MCF 10A (cell line): ENCODE measurements around the gene AUTS2. TPM values are rescaled to one million over a fixed set of nuclear protein-coding genes. Genes with fewer than 3 reads are reported as not detected.

Source experiments
- BruUV-seq: library from RNA; stranded (reverse); fragments of 400-500 nt; replicated peaks from 2 replicates; lab custom pipeline; 2021; lab: Mats Ljungman, UMichigan
- CTCF ChIA-PET: fragments of 300-600 bp; sonication (Branson Sonifier 250); formaldehyde crosslinking; extraction: SDS; loops from one replicate; lab custom pipeline; 2021; ENCODE audit warnings: antibody characterized with exemption, inconsistent platforms; lab: Yijun Ruan, JAX
- POLR2A ChIA-PET: fragments of 300-600, 350-650 bp; sonication (Branson Sonifier 250); formaldehyde crosslinking; extraction: SDS; loops from one replicate; lab custom pipeline; 2020; ENCODE audit warnings: antibody characterized with exemption, inconsistent platforms; lab: Yijun Ruan, JAX
- DNase-seq: peaks from one replicate; pipeline ENCODE4 v3.0.0-alpha.2; 2018; ENCODE audit not compliant: unreplicated experiment
- H3K27ac Mint-ChIP-seq: one replicate; pipeline ENCODE4 v1.8.0; 2022; ENCODE audit warnings: mild to moderate bottlenecking, low read depth, mixed read lengths; ENCODE audit not compliant: unreplicated experiment
- H3K27me3 Mint-ChIP-seq: one replicate; pipeline ENCODE4 v1.8.0; 2022; ENCODE audit warnings: mixed read lengths; ENCODE audit not compliant: insufficient read depth, unreplicated experiment
- H3K36me3 Mint-ChIP-seq: one replicate; pipeline ENCODE4 v1.8.0; 2022; ENCODE audit warnings: mild to moderate bottlenecking, moderate library complexity, mixed read lengths; ENCODE audit not compliant: insufficient read depth, unreplicated experiment
- H3K4me1 Mint-ChIP-seq: one replicate; pipeline ENCODE4 v1.8.0; 2022; ENCODE audit warnings: mixed read lengths; ENCODE audit not compliant: insufficient read depth, unreplicated experiment
- H3K4me3 Mint-ChIP-seq: one replicate; pipeline ENCODE4 v1.8.0; 2022; ENCODE audit warnings: mild to moderate bottlenecking, moderate library complexity, mixed read lengths; ENCODE audit not compliant: unreplicated experiment
- H3K9me3 Mint-ChIP-seq: one replicate; pipeline ENCODE4 v1.8.0; 2022; ENCODE audit warnings: mixed read lengths; ENCODE audit not compliant: unreplicated experiment
- intact Hi-C: fragments of 100-400 bp; cut with micrococcal nuclease; formaldehyde crosslinking; loops from 2 replicates; pipeline ENCODE4 v1.14.1; 2022
- total RNA-seq: library from RNA; stranded (reverse); gene quantifications from 2 replicates; pipeline ENCODE4 v1.2.3, GENCODE V29; 2022
- TF ChIP-seq, protein P1 (sequence below): fragments of 200-600 bp; IDR thresholded peaks from one replicate; pipeline ENCODE4 v1.8.0; 2022; ENCODE audit warnings: antibody characterized with exemption, mild to moderate bottlenecking; ENCODE audit not compliant: unreplicated experiment

AUTS2 gene
- total RNA-seq, 1 experiment from 2014 or later = 1.3 TPM

- Mint-ChIP-seq H3K36me3 (no peaks in the 10 kb centered on the region), H3K9me3 (peaks cover 41% of the 10 kb centered on the region), H3K4me3 (no peak overlapping the region), H3K4me1 (no peaks in the 10 kb centered on the region), H3K27me3 (no peaks in the 10 kb centered on the region), H3K27ac (no peak overlapping the region)
- POLR2A ChIA-PET = no interaction called here
- intact Hi-C loops = no loop called here
- TF ChIP-seq, protein P1, sequence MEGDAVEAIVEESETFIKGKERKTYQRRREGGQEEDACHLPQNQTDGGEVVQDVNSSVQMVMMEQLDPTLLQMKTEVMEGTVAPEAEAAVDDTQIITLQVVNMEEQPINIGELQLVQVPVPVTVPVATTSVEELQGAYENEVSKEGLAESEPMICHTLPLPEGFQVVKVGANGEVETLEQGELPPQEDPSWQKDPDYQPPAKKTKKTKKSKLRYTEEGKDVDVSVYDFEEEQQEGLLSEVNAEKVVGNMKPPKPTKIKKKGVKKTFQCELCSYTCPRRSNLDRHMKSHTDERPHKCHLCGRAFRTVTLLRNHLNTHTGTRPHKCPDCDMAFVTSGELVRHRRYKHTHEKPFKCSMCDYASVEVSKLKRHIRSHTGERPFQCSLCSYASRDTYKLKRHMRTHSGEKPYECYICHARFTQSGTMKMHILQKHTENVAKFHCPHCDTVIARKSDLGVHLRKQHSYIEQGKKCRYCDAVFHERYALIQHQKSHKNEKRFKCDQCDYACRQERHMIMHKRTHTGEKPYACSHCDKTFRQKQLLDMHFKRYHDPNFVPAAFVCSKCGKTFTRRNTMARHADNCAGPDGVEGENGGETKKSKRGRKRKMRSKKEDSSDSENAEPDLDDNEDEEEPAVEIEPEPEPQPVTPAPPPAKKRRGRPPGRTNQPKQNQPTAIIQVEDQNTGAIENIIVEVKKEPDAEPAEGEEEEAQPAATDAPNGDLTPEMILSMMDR = no peak
- no TSS peak for BruUV-seq
- CTCF ChIA-PET = no interaction called here
- no peak for DNase-seq
Measured at GRCh38 chr7:69804962-69805361, 206.7 kb downstream of the AUTS2 start.

GRCh38 chr7:69808391-69808790, 210.1 kb downstream of the AUTS2 start:
- Mint-ChIP-seq H3K36me3 (no peaks in the 10 kb centered on the region), H3K27ac (no peak overlapping the region), H3K4me3 (no peak overlapping the region), H3K27me3 (no peaks in the 10 kb centered on the region), H3K4me1 (no peaks in the 10 kb centered on the region), H3K9me3 (peaks cover 50% of the 10 kb centered on the region)
- TF ChIP-seq, protein P1 = no peak
- intact Hi-C loops = no loop called here
- BruUV-seq = no TSS peak
- no peak for DNase-seq
- ChIA-PET CTCF (interaction anchor here (0.5 kb wide), 1 partner anchor 183 kb away, joined by 3 read pairs; no protein-coding TSS in a partner anchor), POLR2A (no interaction called here)

DNA sequence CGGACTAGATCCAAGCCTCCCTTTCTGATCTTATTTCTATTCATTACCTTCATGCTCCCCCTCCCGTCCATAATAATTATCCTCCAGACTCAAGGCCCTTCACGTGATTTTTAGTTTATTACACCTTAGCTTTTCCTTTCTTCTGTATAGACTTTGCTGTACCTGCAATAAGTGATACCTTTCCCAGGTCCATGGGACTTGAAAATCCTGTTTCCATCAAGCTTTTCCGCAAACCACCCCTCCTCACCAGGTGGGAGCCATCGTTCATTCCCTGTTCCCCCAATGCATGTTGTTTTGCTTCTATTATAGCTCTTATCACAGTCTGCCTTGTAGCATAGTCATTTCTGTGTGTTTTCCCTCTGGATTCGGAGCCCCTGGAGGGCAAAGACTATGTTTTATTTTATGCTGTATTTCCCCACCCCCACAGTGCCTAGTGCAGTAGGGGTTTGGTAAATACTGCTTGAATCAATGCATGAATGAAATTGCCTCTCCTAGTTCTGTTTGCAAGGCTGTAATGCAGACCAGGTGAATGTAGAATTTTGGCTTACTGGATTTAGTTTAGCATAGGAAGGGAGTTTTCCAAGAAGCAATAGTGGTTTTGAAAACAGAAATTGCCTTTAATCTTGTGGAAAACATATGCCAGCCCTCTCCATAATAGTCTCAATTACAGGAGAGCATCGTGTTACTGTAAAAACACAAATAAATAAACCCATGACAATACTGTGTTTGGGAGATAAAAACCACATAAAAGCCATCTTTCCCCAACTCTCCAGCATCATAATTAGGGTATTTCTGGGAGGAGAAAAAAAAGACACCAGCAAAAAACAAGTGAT, 213.4 kb downstream of the AUTS2 start:
- TF ChIP-seq, protein P1 = no peak
- intact Hi-C loops = no loop called here
- Mint-ChIP-seq H3K27ac (no peak overlapping the region), H3K4me1 (no peaks in the 10 kb centered on the region), H3K9me3 (peaks cover 47% of the 10 kb centered on the region), H3K4me3 (no peak overlapping the region), H3K36me3 (no peaks in the 10 kb centered on the region), H3K27me3 (no peaks in the 10 kb centered on the region)
- POLR2A ChIA-PET = interaction anchor here (0.6 kb wide), 1 partner anchor 206 kb away, joined by 3 read pairs; no protein-coding TSS in a partner anchor
- no TSS peak for BruUV-seq
- CTCF ChIA-PET = no interaction called here
- no peak for DNase-seq

- TF ChIP-seq, protein P1 = no peak
- POLR2A ChIA-PET = no interaction called here
- Mint-ChIP-seq H3K36me3 (no peaks in the 10 kb centered on the region), H3K4me3 (no peak overlapping the region), H3K4me1 (no peaks in the 10 kb centered on the region), H3K27me3 (no peaks in the 10 kb centered on the region), H3K9me3 (peaks cover 58% of the 10 kb centered on the region), H3K27ac (no peak overlapping the region)
- no peak for DNase-seq
- CTCF ChIA-PET = no interaction called here
- BruUV-seq = no TSS peak
- intact Hi-C loops = no loop called here
Measured at GRCh38 chr7:69812756-69813155, 214.5 kb downstream of the AUTS2 start.
